Neural progenitor cell (in vitro differentiated cells): ENCODE data around the gene TSEN54. TPM values are rescaled to one million over a fixed set of nuclear protein-coding genes. Genes with fewer than 3 reads are reported as not detected.

ENCODE experiments used
- DNase-seq: peaks from one replicate; pipeline ENCODE4 v3.0.0-alpha.2; 2016; ENCODE audit warnings: low spot score
- H2AFZ ChIP-seq: fragments of 200-600 bp; sonication (generic); replicated peaks from 2 replicates; pipeline ENCODE4 v1.6.1; 2016; ENCODE audit warnings: antibody characterized with exemption
- H3F3A ChIP-seq: fragments of 200-600 bp; sonication (generic); 2 replicates; pipeline ENCODE4 v1.6.1; 2016; ENCODE audit warnings: antibody characterized with exemption, low read depth
- H3K27ac ChIP-seq: fragments of 200-600 bp; sonication (generic); 2 replicates; pipeline ENCODE4 v1.5.1; 2016; ENCODE audit warnings: mild to moderate bottlenecking
- H3K27me3 ChIP-seq: fragments of 200-600 bp; sonication (generic); 2 replicates; pipeline ENCODE4 v1.6.1; 2016; ENCODE audit warnings: mild to moderate bottlenecking, moderate library complexity
- H3K36me3 ChIP-seq: fragments of 200-600 bp; sonication (generic); 2 replicates; pipeline ENCODE4 v1.5.1; 2016
- H3K4me1 ChIP-seq: fragments of 200-600 bp; sonication (generic); 2 replicates; pipeline ENCODE4 v1.6.1; 2016; ENCODE audit warnings: mixed run types
- H3K4me2 ChIP-seq: fragments of 200-600 bp; sonication (generic); 2 replicates; pipeline ENCODE4 v1.6.1; 2016
- H3K4me3 ChIP-seq: fragments of 200-600 bp; sonication (generic); 2 replicates; pipeline ENCODE4 v1.5.1; 2016
- H3K79me2 ChIP-seq: fragments of 200-600 bp; sonication (generic); 2 replicates; pipeline ENCODE4 v1.6.1; 2016; ENCODE audit warnings: low read depth
- H3K9ac ChIP-seq: fragments of 200-600 bp; sonication (generic); 2 replicates; pipeline ENCODE4 v1.6.1; 2016
- H3K9me3 ChIP-seq: fragments of 200-600 bp; sonication (generic); 2 replicates; pipeline ENCODE4 v1.5.1; 2016; ENCODE audit warnings: low read depth
- H4K20me1 ChIP-seq: fragments of 200-600 bp; sonication (generic); 2 replicates; pipeline ENCODE4 v1.6.1; 2016; ENCODE audit warnings: low read depth
- H3K27ac Mint-ChIP-seq: 3 replicates; pipeline ENCODE4 v1.8.0; 2021; ENCODE audit warnings: mixed read lengths
- H3K27me3 Mint-ChIP-seq: 2 replicates; pipeline ENCODE4 v1.8.0; 2022; ENCODE audit warnings: low read depth, mild to moderate bottlenecking, inconsistent platforms, moderate library complexity, mixed read lengths; ENCODE audit not compliant: insufficient read depth
- H3K36me3 Mint-ChIP-seq: 3 replicates; pipeline ENCODE4 v1.8.0; 2021; ENCODE audit warnings: mixed read lengths
- H3K4me1 Mint-ChIP-seq: 3 replicates; pipeline ENCODE4 v1.8.0; 2021; ENCODE audit warnings: mixed read lengths
- H3K4me3 Mint-ChIP-seq: 3 replicates; pipeline ENCODE4 v1.8.0; 2021; ENCODE audit warnings: mild to moderate bottlenecking, moderate library complexity, mixed read lengths
- H3K9me3 Mint-ChIP-seq: 3 replicates; pipeline ENCODE4 v1.8.0; 2020; ENCODE audit warnings: mixed read lengths
- CTCF ChIP-seq: fragments of 200-600 bp; sonication (generic); IDR thresholded peaks from 2 replicates; pipeline ENCODE4 v1.5.1; 2017; ENCODE audit warnings: antibody characterized with exemption, mild to moderate bottlenecking
- EZH2 ChIP-seq: fragments of 200-600 bp; sonication (generic); IDR thresholded peaks from 2 replicates; pipeline ENCODE4 v1.6.1; 2017; ENCODE audit warnings: antibody characterized with exemption, mild to moderate bottlenecking, moderate library complexity
- EZH2phosphoT487 ChIP-seq: fragments of 200-600 bp; sonication (generic); IDR thresholded peaks from 2 replicates; pipeline ENCODE4 v1.6.1; 2017; ENCODE audit warnings: antibody characterized with exemption
- total RNA-seq: library from RNA; depleted of rRNA; stranded (reverse); fragments of >200 nt; gene quantifications from 2 replicates; pipeline ENCODE4 v1.2.3, GENCODE V29; 2015; ENCODE audit warnings: low replicate concordance

TSEN54 gene
- total RNA-seq, 1 donor from 2014 or later: 20.5 TPM

GRCh38 chr17:75521951-75522727 lies 5.8 kb downstream of the TSEN54 start:
- Mint-ChIP-seq H3K36me3 (peaks cover 21% of the 10 kb centered on the region), H3K27ac (no peak overlapping the region), H3K4me1 (peaks cover 23% of the 10 kb centered on the region), H3K4me3 (no peak overlapping the region), H3K9me3 (no peaks in the 10 kb centered on the region), H3K27me3 (peaks cover 19% of the 10 kb centered on the region)
- Histone ChIP-seq H3F3A (peaks cover 36% of the 10 kb centered on the region), H3K36me3 (no peaks in the 10 kb centered on the region), H3K4me2 (no peak overlapping the region), H3K4me1 (peaks cover 7% of the 10 kb centered on the region), H3K9ac (no peak overlapping the region), H2AFZ (no peak overlapping the region), H3K27ac (no peak overlapping the region), H3K27me3 (no peaks in the 10 kb centered on the region), H3K4me3 (no peak overlapping the region), H3K9me3 (no peaks in the 10 kb centered on the region), H3K79me2 (peaks cover 10% of the 10 kb centered on the region), H4K20me1 (peaks cover 34% of the 10 kb centered on the region)
- no peak for DNase-seq
- TF ChIP-seq CTCF (no peak), EZH2 (no peak), EZH2phosphoT487 (no peak)

- no peaks in the 10 kb centered on the region for H3K36me3 ChIP-seq
- H3K4me2 ChIP-seq: no peak overlapping the region
- H2AFZ ChIP-seq: no peak overlapping the region
- no peaks in the 10 kb centered on the region for H3K9me3 ChIP-seq
- Mint-ChIP-seq H3K9me3 (no peaks in the 10 kb centered on the region), H3K4me1 (peaks cover 12% of the 10 kb centered on the region), H3K4me3 (peak overlapping the region; percentile 28), H3K27ac (no peak overlapping the region), H3K36me3 (peaks cover 12% of the 10 kb centered on the region), H3K27me3 (peaks cover 19% of the 10 kb centered on the region)
- H3K4me3 ChIP-seq: no peak overlapping the region
- TF ChIP-seq EZH2phosphoT487 (no peak), CTCF (no peak), EZH2 (no peak)
- H3K9ac ChIP-seq: no peak overlapping the region
- H4K20me1 ChIP-seq: peaks cover 36% of the 10 kb centered on the region
- H3F3A ChIP-seq: peaks cover 33% of the 10 kb centered on the region
- no peak for DNase-seq
- no peak overlapping the region for H3K27ac ChIP-seq
- H3K79me2 ChIP-seq: peaks cover 25% of the 10 kb centered on the region
- peaks cover 7% of the 10 kb centered on the region for H3K4me1 ChIP-seq
- H3K27me3 ChIP-seq: no peaks in the 10 kb centered on the region
These were observed 7.3 kb downstream of the TSEN54 start for GRCh38 chr17:75523647-75524046.

- Mint-ChIP-seq H3K4me3 (peak overlapping the region; percentile 75), H3K4me1 (peaks cover 12% of the 10 kb centered on the region), H3K9me3 (no peaks in the 10 kb centered on the region), H3K27me3 (peaks cover 19% of the 10 kb centered on the region), H3K27ac (no peak overlapping the region), H3K36me3 (peaks cover 12% of the 10 kb centered on the region)
- Histone ChIP-seq H3K79me2 (peaks cover 32% of the 10 kb centered on the region), H3K4me3 (peak overlapping the region; percentile 87), H3K4me1 (peaks cover 7% of the 10 kb centered on the region), H3K27me3 (no peaks in the 10 kb centered on the region), H3F3A (peaks cover 33% of the 10 kb centered on the region), H3K9ac (no peak overlapping the region), H4K20me1 (peaks cover 35% of the 10 kb centered on the region), H3K27ac (no peak overlapping the region), H3K4me2 (peak overlapping the region; percentile 97), H3K36me3 (no peaks in the 10 kb centered on the region), H2AFZ (peak overlapping the region; percentile 66), H3K9me3 (no peaks in the 10 kb centered on the region)
- TF ChIP-seq CTCF (no peak), EZH2phosphoT487 (no peak), EZH2 (no peak)
- DNase-seq: no peak
These were observed 8.1 kb downstream of the TSEN54 start for GRCh38 chr17:75524269-75524969.
